HG02588 (cell line): ENCODE results near the gene ACY1.

Source experiments
- ATAC-seq: cut with Tn5 transposase; IDR thresholded peaks from one replicate; pipeline ENCODE4 v1.9.1; 2021; ENCODE audit warnings: mild to moderate bottlenecking, moderate library complexity; ENCODE audit not compliant: unreplicated experiment

The ACY1 gene

DNA sequence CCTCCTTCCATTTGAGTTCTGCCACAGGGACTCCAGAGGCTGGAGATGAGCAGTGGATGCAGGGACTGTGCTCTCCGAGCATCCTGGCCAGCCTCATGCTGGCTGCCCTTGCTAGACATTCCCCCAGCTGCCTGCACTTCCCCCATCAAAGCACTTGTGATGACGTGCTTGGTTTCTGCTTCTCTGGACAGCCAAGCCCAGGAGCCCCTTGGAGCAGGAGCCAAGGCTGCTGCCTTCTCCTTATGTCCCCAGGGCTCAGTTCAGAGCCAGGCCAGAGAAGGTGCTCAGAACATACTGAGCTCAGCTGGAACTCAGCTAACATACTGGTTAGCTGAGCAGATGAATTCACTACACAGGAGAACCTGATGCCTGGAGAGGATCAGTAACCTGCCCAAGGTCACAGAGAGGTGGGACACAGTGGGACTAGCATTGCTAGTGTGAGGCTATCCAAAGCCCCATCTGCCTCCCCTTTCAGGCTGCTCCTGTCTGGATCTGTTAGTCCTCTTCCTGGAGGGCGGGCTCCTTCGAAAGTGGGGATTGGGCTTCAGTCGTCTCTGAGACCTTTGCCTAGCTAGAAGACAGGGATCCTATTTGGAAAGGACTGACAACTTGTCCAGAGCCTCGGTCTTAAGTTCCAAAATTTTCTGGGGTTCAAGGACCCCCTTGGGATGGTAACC is 20.3 kb upstream of the ACY1 start:
- no peak for ATAC-seq

DNA sequence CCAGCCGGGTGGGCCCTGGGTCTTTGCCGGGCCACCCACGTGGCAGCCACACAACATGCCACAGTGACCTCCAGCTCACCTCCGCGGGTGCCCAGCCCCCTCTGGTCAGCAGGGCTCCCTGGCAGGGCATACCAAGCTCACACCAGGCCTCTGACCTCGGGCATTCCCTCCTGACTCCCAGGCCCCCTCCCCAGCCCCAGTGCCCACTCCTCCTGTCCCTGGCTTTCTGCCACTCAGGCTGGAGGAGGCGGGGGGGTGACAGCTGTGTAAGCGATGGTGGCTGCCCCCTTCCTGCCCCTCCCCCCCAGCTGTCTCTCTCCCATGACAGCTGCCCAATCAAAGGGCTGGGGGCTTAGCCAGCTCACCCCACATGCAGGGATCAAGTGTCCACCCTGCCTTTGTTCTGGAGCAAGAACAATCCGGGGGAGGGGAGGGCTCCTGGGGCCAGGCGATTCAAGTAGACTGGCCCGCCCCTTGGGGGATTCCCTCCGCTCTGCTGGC is 19.3 kb upstream of the ACY1 start:
- ATAC-seq = no peak

DNA sequence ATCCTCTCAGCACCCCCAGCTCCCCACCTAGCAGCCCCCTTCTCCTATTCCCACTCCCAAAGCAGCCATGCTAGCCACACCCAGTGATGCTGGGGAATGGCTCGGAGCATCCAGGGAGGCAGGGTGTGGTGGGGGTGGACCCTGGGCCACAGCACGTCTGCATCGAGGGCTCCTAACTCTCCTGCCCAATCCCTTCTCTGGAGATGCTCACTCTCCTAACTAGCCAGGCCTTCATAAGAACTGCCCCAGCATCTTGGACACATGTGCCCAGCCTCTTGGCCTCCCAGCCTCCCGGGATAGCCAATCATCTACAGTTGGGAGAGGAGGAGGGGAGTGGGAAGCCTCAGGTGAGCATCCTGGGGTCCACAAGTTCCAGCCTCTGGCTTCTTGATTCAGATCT is 18.8 kb upstream of the ACY1 start:
- ATAC-seq = no peak

DNA sequence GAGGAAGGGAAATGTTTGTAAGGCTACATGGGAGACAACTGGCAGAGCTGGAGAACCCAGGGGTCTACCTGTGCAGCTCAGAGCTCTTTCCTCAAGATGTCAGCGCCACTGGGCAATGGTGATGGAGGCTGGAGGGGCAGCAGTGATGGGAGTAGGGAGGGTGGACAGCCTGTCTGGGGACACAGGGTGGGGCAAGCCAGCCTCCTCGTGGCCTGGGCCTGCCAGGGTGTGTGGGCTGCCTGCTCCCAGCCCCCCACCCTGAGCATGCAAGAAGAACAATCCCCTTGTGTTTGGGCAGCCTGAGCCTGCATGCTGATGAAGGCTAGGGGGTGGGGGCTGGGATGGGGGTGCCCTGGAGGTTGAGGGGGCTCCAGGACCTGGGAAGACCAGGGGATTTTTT is 17.3 kb upstream of the ACY1 start:
- no peak for ATAC-seq

DNA sequence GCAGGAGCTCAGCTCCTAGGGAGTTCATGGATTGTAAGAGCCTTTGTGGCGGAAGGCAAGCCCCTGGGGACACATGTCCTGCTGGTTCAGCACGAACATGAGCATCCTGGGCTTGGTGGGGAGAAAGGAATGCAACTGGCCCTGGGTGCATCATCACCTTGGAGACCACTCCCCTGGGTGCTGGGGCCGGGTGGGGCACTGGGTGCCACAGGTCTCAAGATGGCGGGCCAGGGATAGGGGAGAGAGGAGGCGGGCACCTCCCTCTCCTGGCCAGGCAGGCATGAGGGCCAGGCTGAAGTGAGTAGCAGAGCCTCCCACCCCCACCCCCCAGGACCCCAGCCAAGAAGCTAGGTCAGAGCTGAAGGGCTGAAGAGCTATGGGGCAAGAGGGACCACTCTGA is 16.8 kb upstream of the ACY1 start:
- ATAC-seq = no peak

DNA sequence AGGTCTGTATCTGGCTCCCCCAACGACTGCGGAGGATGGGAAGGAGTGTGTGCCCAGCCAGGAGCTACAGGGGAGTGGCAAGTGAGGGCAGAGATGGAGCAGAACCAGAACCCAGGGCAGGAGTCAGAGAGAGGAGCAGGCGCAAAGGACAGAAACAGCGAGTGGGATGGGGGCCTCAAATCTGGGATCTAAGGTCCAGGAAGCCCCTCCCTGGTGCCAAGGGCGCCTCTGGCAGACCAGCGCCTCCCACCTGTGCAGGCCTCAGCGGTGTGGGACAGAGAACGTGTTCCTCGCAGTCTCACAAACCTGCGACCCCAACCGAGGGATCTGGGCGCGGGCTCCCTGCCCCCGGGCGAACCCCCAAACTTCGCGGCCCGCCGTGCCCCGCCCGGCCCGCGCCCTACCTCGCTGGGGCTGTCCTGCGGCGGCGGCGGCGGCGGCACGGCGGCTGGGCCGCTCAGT is 16.4 kb upstream of the ACY1 start:
- ATAC-seq = no peak

DNA sequence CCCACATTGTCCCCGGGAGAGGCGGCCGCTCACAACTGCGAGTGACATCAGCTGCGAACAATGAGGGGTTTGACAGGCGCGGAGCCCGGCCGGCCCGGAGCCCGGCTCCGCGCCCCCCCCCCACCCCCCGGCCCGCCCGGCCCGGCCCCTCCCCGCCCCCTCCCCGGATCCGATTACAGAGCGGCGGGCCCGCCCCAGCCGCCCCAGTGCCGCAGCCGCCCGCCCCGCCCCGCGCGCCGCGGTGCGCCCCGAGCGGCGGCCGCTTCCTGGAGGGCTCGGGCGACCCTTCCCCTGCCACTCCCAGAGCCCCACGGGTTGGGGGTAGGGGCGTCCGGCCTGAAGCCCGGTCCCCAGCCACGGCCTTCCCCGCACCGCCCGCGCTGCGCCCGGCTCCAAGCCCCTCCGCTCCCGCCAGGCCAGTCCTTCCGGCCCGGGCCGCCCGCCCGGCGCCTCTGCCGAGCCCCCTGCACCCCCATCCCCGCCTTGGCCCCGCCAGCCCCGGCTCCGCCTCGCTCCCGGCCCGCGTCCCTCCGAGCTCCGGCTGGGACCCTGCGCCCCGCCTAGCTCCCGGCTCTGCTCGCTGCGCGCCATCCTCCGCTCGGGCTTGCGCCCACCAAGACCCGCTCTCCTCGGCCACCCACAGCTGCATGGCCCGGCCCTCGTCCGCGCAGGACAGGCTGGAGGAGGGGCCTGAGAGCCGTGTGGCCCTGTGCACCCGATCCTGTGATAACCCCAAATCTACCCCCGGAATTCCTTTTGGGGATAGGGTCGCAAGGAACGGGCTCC is 15.8 kb upstream of the ACY1 start, which contains the start of gene PCBP4:
Gene PCBP4 (minus strand): TSS at position 71 of the 786 bp plus-strand sequence. CDS start 6,214 bp downstream, outside the sequence.
- no peak for ATAC-seq

DNA sequence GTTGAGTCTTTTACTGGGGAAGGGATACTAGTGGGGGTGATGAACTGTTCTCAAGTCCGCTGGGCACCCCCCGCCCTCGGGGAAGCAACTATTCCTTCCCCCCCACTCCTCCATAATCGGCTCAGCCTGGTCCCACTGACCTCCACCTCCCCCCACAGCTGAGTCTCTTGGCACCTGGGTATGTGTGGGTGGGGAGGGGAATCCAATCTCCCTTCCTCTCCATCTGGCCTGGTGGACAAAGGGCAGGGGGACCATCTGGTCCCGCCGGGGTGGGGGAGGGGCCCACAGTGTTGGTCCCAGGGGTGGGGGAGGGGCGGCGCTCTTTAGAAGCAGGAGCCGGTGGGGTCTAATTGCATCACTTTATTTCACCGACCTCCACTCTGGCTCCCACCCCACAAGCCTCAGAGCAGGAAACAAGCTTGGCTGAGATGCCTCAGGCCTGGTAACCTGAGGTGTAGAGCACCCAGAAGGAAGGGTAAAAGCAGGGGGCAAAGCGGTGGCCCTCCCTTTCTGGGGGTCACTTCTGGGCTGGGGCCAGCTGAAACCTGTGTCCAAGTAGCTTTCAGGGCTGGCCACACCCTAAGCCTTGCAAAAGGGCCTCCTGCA is 15.1 kb upstream of the ACY1 start:
- ATAC-seq = no peak

DNA sequence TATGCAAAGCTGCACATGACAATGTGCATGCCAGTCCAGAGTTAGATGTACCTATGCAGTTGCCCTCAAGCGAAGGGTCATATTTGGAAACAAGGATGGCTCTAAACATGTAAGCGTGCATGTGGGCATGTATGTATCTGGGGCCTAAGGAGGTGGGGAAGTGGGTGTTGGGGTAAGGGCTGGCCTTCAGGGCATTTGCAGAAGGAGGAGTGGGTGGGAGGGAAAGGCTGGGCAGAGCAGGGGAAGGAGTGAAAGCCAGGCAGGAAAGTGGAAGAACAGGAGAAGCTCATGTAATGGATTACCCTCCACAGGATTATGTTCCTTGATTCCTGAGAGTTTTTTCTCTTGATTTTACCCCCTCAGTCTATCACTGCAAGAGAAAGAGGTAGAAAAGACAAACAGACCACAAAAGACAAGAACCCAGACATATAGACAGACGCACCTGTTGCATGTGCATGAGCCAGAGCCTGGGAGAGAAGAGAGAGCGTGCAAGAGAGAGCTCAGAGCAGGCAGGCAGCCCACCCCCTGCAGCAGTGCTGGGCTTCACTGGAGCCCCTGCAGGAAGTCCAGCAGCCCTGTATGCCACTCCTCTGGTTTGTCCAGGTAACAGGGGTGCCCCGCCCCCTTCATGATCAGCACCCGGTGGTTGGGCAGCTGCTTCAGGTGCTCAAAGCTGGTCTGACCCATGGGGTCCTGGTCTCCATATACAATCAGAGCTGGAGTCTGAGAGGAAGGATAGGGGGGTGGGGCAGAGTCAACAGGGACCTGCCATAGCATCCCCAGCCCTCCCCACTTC is 14.3 kb upstream of the ACY1 start:
- ATAC-seq = no peak

DNA sequence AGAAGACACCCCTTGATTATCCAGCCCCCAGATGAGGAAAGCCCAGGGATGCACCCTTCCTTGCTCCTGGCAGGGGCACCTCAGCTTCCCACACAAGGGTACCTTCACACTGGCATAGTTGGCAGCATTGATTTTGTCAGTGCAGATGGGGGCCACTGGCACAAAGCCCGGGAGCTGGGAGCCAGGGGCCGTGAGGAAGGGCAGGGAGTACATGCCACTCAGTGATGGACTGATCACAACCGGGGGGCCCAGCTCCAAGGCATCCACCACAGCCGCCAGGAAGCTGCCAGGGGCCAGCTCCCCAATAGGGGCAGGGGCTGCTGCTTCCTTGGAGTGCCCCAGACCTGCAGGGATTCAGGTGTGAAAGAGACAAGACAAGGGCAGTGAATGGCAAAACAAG is 13.5 kb upstream of the ACY1 start:
- no peak for ATAC-seq

DNA sequence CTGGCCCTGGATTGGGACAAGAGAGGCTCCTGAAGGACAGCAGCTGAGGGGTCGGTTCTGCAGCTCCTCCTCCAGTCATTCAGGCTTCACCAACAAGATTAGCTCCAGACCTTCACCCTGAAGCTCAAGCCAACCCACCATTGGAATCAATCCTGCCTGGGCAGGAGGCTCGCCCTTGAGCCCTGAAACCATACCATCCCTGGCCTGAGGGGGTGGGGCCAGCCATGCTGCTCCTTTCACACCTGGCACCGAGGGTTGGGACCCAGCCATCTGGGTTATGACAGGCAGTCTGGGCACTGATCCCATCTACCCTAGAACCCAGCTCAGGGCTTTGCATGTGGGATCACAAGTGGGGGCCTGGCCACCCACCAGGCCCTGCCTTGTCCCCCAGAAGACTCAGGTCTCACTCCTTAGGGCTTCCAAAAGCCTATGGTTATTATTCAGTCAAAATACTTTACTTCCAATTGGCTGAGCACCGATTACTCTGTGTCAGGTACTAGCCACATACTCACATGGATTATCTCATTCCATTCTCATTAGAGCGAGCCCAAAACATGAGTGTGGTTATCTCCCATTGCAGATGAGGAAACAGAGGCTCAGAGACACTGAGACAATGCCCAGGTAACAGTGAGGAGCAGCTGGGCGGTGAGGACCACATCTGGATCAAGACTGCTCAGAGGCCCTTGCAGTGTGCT is 12.6 kb upstream of the ACY1 start:
- no peak for ATAC-seq

DNA sequence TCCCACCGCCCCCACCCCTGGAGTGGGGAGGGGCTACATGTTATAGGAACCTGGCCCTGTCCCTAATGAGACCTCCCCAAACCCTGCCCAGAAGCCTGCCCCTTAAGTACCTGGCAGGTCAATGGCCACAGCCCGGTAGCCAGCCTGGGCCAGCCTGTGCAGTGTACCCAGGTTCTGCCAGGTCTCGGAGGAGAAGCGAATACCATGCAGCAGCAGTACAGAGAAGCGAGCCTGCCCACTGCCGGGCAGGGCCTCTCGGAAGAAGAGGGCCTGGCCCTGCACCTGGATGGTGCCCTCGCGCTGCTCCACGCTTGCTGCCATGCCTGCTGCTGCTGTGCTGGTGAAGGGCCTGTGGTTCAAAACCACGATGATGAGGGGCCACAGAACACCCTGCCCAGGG is 12.0 kb upstream of the ACY1 start:
- ATAC-seq = no peak

DNA sequence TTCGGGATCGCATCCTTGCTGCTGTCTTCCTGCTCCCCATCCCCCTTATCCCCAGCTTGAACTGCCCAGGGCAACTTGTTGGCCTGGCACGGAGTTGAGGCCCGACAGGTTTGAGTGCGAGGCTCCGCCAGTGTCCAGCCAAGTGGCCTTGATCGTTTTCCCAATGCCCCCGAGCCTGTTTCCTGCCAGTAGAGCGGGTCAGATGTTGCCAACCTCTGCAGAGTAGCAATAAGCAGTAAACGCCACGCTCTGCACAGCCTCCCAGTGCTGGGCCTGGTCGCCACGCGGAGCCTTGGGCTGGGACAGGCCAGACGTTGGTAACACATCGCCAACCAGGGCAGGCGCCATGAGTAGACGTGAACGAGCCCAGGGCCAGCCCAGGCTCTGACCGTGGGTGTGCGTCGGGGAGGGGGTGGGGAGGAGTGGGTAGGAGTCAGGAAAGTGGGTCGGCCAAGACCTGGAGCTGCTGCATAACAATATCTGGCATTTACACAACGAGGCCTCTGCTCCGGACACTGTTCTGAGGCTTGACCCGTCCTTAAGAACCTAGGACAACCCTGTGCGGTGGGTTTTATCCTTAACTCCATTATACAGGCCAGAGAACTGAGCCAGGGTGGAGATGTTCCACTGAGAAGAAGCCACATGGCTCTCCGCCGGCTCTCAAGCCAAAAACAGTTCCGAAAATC is 8.9 kb upstream of the ACY1 start:
- peak; percentile 13 for ATAC-seq

DNA sequence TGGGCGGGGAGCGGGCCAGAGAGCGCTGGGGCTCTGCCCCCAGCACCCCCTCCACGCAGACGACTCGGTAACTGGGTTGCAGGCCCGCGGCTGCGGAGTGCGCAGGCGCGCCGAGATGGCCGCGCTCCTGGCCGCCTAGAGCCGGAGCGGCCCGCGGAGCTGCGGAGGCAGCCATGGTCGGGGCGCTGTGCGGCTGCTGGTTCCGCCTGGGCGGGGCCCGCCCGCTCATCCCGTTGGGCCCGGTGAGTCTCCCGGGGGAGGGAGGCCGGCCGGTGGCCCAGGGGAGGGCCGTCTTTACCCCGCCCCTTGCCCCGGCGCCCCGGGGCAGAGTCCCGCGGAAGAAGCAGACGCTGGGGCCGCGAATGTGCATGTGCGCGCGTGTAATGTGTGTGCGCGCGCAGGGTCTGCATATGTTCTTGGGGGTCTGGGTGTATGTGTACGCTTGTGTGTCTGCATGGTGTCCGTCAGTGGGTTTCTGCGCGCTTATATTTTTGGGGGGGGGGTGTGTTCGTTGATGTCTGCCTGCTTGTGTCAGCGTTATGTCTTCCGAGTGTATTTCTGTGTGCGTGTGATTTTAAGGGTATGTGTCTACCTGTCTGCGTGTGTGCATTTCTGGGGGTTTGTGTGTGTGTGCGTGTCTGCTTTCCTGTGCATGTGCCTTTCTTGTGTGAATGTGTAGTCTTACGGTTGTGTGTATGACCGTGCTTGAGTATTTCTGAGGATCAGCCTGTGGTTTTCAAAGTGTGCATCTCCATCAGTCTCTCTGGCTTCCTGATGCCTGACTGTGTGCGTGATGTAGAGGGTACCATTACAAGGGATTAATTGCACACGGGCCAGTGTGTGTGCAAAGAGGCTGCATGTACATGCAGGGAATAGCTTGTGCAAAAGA is 8.1 kb upstream of the ACY1 start, which contains the start of gene ABHD14A:
Gene ABHD14A (plus strand): TSS at position 102 of the 889 bp plus-strand sequence. CDS start 72 bp downstream, at position 174.
- peak; percentile 52 for ATAC-seq

DNA sequence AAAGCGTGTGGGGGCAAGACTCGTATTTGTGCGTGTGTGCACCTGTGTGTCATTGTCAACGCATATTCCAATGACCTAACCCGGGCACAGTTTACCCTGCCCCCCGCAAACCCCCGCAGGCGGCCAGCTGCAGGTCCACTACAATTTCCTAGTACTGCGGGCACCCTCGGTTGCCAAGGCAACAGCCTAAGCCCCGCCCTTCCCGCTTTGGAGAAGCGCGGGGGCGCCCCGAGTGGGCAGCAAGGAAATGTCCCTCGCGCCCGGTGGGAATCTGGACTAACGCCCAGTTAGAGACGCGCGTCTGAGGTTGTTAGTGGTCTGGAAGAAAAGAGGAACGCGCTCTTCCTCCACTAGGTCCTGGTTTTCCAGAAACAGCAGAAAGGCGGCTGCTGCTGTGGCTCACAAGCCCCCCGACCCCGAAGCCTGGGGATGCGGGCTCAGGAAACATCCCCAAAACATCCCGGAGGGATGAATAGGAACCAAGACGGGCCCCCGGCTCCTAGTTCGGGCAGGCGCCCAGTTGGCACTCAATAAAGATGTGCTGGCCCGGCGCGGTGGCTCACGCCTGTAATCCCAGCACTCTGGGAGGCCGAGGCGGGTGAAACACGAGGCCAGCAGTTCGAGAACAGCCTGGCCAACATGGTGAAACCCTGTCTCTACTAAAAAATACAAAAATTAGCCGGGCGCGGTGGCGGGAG is 7.3 kb upstream of the ACY1 start:
- ATAC-seq = no peak

DNA sequence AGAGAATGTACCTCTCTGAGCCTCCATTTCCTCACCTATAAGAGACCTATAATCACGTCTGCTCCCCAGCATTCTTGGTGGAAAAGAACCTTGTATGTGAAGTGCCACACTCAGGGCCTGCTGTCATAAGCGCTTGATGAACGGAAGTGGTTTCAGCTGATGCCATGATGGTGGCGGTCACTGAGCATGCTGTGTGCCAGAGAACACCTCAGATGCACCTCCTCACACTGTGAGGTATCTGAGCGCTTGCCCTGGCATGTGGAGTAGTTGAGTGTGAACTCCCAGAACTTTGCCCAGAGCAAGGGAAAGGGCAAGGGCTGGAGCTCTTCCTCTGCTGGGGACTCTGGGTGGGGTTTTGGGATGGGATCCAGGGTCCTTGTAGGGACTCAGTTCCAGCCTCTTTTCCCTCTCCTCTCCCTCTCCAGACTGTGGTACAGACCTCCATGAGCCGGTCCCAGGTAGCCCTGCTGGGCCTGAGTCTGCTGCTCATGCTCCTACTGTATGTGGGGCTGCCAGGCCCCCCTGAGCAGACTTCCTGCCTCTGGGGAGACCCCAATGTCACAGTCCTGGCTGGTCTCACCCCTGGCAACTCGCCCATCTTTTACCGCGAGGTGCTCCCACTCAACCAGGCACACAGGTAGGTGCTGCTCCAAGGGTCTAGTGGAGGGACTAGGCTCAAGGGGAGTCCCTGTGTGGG is 5.7 kb upstream of the ACY1 start:
- no peak for ATAC-seq

DNA sequence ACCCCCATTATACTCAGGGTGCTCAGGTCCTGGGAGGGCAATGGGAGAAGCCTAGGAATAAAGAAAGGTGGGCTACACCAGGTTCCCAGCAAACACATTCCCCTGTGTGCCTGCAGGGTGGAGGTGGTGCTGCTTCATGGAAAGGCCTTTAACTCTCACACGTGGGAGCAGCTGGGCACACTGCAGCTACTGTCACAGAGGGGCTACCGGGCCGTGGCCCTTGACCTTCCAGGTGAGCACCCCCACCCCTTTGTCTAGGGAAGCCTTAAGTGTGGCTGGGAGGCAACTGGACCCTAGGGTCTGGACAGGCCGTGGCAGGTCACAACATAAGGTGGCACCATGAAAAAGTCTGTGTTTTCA is 5.2 kb upstream of the ACY1 start:
- no peak for ATAC-seq

DNA sequence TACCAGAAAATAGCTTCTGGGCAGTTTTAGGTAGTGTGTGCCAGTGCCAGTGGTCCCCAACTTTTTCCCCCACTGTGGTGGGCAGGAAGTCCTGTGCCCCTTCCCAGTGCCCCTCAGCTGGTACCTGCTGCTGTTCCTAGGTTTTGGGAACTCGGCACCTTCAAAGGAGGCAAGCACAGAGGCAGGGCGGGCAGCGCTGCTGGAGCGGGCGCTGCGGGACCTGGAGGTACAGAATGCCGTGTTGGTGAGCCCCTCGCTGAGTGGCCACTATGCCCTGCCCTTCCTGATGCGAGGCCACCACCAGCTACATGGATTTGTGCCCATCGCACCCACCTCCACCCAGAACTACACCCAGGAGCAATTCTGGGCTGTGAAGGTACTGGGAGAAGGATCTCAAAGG is 3.1 kb upstream of the ACY1 start:
- ATAC-seq = no peak
